ENCODE results near the gene ARL15. TPM values are rescaled to one million over a fixed set of nuclear protein-coding genes. Genes with fewer than 3 reads are reported as not detected.

ARL15 gene
- total RNA-seq, 2 experiments from 2014 or later, result 5.7 to 6.3 TPM

- TF ChIP-seq CTCF (IDR thresholded peaks at IDR 0.05), result no peak
- ATAC-seq (no peak), DNase-seq (no peak)
- H3K36me3 Mint-ChIP-seq (ENCODE audit: low read depth), result peaks cover 12% of the 10 kb centered on the region
- H3K27me3 Mint-ChIP-seq, result no peaks in the 10 kb centered on the region
- no peak overlapping the region for H3K4me3 Mint-ChIP-seq
- ChIA-PET POLR2A (no interaction called here), CTCF (no interaction called here)
- no peaks in the 10 kb centered on the region for H3K4me1 Mint-ChIP-seq (ENCODE audit: low read depth)
- H3K27ac Mint-ChIP-seq, result no peak overlapping the region
- H3K9me3 Mint-ChIP-seq, result peaks cover 5% of the 10 kb centered on the region
- intact Hi-C loops (cut with micrococcal nuclease), result no loop called here
Measured at GRCh38 chr5:53980061-53980460, 330.3 kb downstream of the ARL15 start.

- Mint-ChIP-seq H3K27me3 (no peaks in the 10 kb centered on the region), H3K36me3 (ENCODE audit: low read depth) (peaks cover 4% of the 10 kb centered on the region), H3K27ac (no peak overlapping the region), H3K4me3 (no peak overlapping the region), H3K4me1 (ENCODE audit: low read depth) (no peaks in the 10 kb centered on the region), H3K9me3 (no peaks in the 10 kb centered on the region)
- no peak for ATAC-seq
- CTCF ChIA-PET, result no interaction called here
- TF ChIP-seq CTCF (IDR thresholded peaks at IDR 0.05), result no peak
- intact Hi-C loops (cut with micrococcal nuclease), result no loop called here
- DNase-seq, result no peak
- POLR2A ChIA-PET, result no interaction called here
Measured at GRCh38 chr5:53974021-53974420, 336.4 kb downstream of the ARL15 start.

DNA sequence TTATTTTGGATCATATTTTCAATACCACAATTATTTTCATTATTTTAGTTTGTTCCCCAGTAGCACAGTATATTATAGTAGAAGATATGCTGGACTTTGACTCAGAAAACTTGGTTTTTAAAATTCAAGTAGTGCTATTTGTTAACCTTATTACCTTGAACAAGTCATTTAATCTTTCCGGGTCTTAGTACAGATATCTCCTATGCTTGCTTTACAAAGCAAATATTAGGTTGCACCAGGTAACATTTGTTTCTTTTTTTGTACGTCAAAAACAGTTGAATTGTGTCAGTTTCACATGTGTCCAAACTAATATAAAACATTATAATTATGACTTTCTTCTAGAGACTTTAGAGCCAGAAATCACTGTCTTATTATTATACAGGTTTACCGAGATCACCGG, 338.1 kb downstream of the ARL15 start:
- POLR2A ChIA-PET, result no interaction called here
- CTCF ChIA-PET, result no interaction called here

GRCh38 chr5:53971551-53971950, 338.8 kb downstream of the ARL15 start:
- ChIA-PET POLR2A (no interaction called here), CTCF (no interaction called here)
- Mint-ChIP-seq H3K27me3 (no peaks in the 10 kb centered on the region), H3K36me3 (ENCODE audit: low read depth) (peaks cover 6% of the 10 kb centered on the region), H3K9me3 (no peaks in the 10 kb centered on the region), H3K27ac (no peak overlapping the region), H3K4me1 (ENCODE audit: low read depth) (no peaks in the 10 kb centered on the region), H3K4me3 (no peak overlapping the region)
- DNase-seq (no peak), ATAC-seq (no peak)
- no peak for TF ChIP-seq CTCF (IDR thresholded peaks at IDR 0.05)
- intact Hi-C loops (cut with micrococcal nuclease), result no loop called here

More for the DNA sequence above, 338.1 kb downstream of the ARL15 start:
- no peak overlapping the region for H3K4me3 Mint-ChIP-seq
- H3K27me3 Mint-ChIP-seq, result no peaks in the 10 kb centered on the region
- no peak overlapping the region for H3K27ac Mint-ChIP-seq
- H3K4me1 Mint-ChIP-seq (ENCODE audit: low read depth), result no peaks in the 10 kb centered on the region
- intact Hi-C loops (cut with micrococcal nuclease), result no loop called here
- no peaks in the 10 kb centered on the region for H3K9me3 Mint-ChIP-seq
- no peak for DNase-seq
- peaks cover 6% of the 10 kb centered on the region for H3K36me3 Mint-ChIP-seq (ENCODE audit: low read depth)
- TF ChIP-seq CTCF (IDR thresholded peaks at IDR 0.05), result no peak
- ATAC-seq, result no peak

GRCh38 chr5:53971131-53971530, 339.2 kb downstream of the ARL15 start:
- no peak overlapping the region for H3K27ac Mint-ChIP-seq
- DNase-seq (no peak), ATAC-seq (no peak)
- ChIA-PET CTCF (no interaction called here), POLR2A (no interaction called here)
- no peaks in the 10 kb centered on the region for H3K9me3 Mint-ChIP-seq
- H3K36me3 Mint-ChIP-seq (ENCODE audit: low read depth), result peaks cover 1% of the 10 kb centered on the region
- no peaks in the 10 kb centered on the region for H3K4me1 Mint-ChIP-seq (ENCODE audit: low read depth)
- no peak for TF ChIP-seq CTCF (IDR thresholded peaks at IDR 0.05)
- intact Hi-C loops (cut with micrococcal nuclease), result no loop called here
- no peaks in the 10 kb centered on the region for H3K27me3 Mint-ChIP-seq
- no peak overlapping the region for H3K4me3 Mint-ChIP-seq

All from activated CD8-positive, alpha-beta T cell treated with anti-CD3 and anti-CD28 coated beads for 36 hours (primary cell).